ENCODE results near the gene KRTAP4-1.
"Not testable (repeated sequence)": the region's sequence is repeated elsewhere in the genome, so short reads cannot be mapped to it uniquely, and the experiment has no call there.

Gene KRTAP4-1

DNA sequence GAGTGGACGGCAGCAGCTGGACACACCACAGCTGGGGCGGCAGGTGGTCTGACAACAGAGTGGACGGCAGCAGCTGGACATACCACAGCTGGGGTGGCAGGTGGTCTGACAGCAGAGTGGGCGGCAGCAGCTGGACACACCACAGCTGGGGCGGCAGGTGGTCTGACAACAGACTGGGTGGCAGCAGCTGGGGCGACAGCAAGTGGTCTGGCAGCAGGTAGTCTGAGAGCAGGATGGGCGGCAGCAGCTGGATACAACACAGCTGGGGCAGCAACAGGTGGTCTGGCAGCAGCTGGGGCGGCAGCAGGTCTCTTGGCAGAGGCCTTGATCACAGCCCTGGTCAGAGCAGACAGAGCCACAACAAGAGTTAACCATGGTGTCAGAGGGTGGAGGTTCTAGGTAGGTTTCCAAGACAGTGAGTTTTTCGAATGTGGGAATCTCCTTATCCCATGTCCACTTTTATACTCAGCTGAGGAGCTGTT, at the start of gene KRTAP4-1:
TSS of gene KRTAP4-1 (minus strand) at position 432 of the 482 bp plus-strand sequence. CDS start at position 375, 57 bp downstream.
- DNase-seq (ENCODE audit: low spot score) (no peak), FAIRE-seq (no peak)

DNA sequence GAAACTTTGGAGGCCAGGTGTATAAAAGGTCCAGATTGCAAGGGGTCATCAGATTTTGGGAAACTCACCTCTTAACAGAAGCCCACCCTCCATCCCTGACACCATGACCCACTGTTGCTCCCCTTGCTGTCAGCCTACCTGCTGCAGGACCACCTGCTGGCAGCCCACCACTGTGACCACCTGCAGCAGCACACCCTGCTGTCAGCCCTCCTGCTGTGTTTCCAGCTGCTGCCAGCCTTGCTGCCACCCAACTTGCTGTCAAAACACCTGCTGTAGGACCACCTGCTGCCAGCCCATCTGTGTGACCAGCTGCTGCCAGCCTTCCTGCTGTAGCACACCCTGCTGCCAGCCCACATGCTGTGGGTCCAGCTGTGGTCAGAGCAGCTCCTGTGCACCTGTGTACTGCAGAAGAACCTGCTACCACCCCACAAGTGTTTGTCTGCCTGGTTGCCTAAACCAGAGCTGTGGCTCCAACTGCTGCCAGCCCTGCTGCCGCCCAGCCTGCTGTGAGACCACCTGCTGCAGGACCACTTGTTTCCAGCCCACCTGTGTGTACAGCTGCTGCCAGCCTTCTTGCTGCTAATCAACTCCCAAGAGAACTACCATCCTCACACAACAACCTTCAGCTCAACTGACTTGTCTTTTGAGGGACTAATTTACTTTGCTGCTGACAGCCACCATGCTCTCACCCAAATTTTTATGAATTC, 47.8 kb upstream of the KRTAP4-1 start, which contains the start of gene KRTAP9-3:
TSS of gene KRTAP9-3 (plus strand) at position 51 of the 707 bp plus-strand sequence. CDS start at position 104, 53 bp downstream.
- DNase-seq (ENCODE audit: low spot score); FAIRE-seq: not testable (repeated sequence)

DNA sequence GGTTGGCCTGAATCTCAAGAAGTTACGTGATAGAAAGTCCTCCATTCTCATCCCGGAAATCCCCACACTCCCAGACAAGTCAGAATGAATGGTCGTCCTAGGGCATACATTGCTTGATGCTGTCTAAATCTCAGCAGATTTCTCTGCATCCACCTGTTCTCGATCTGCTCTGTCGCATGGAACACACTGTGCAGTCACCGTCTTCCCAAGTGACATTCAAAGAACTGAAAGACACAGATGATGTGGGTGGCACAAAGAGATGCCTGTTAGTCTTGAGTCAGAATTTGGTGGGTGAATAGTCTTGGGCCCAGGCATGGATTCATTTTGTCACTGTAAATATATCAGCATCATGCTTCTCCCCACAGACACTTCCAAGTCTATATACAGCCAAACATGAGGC, 47.0 kb upstream of the KRTAP4-1 start:
- FAIRE-seq: no peak
- no peak for DNase-seq (ENCODE audit: low spot score)

DNA sequence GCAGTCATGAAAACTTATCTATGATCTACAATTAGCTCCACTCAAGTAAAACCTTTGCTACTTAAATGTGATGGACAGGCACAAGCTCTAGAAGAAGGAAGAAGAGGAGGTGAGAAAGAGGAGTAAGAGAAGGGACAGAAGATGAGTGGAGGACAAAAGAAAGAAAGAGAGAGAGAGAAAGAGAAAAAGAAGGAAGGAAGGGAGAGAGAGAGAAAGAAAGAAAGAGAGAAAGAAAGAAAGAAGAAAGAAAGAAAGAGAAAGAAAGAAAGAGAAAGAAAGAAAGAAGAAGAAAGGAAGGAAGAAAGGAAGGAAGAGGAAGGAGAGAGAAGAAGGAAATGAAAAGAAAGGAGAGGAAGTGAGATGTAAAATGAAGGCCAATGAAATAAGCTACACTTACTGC, 45.4 kb upstream of the KRTAP4-1 start:
- FAIRE-seq (no peak), DNase-seq (ENCODE audit: low spot score) (no peak)

- not testable (repeated sequence) for FAIRE-seq; DNase-seq (ENCODE audit: low spot score)
Observed at GRCh38 chr17:41226598-41227095, 41.9 kb upstream of the KRTAP4-1 start, which contains the start of gene KRTAP9-2. TSS of gene KRTAP9-2 (plus strand) at chr17:41226648. CDS start at chr17:41226655, 7 bp downstream.

DNA sequence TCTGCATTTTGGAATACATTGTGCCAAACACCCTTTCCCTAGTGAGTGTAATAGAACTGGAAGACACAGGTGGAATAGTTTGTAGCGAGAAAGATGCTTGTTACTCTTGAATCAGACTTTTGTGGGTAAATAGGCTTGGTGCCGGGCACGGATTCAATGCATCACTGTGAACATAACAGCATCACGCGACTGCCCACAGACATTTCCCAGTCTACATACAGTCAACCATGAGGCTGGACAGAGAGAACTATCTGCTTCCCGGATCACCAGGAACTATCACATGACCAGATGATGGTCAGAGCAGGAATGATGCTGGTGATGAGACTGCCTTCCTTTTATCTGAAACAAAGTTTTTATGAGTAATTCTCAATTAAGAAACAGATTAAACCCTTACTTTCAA, 41.3 kb upstream of the KRTAP4-1 start:
- FAIRE-seq: no peak
- DNase-seq (ENCODE audit: low spot score): no peak

DNA sequence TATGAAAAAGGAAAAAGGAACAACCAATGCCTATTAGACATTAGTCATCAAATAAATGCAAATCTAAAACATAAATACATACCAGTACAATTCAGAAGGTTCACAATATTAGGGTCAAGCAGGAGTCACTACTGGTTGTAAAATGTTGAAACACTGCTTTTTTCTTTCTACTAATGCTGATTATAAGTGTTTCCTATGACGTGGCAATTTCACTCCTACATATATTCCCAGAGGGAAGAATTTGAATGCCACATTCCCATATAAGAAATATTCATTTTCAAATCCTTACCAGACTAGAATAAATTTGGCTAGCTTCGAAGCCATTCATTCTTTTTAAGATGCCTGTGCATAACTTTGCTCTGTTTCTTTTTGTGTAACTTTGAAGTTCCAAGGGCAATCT, 39.1 kb upstream of the KRTAP4-1 start:
- DNase-seq (ENCODE audit: low spot score): no peak
- FAIRE-seq: no peak

DNA sequence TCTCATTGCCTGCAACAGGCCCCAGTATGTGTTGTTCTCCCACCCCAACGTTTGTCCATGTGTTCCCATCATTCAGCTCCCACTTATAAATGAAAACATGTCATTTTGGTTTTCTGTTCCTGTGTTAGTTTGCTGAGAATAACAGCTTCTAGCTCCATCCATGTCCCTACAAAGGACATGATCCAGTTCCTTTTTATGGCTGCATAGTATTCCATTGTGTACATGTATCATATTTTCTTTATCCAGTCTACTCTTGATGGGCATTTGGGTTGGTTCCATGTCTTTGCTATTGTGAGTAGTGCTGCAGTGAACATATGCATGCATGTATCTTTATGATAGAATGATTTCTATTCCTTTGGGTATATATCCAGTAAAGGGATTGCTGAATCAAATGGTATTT, 31.0 kb upstream of the KRTAP4-1 start:
- no peak for FAIRE-seq

GRCh38 chr17:41212524-41213169, 27.9 kb upstream of the KRTAP4-1 start:
- DNase-seq (ENCODE audit: low spot score) (no peak), FAIRE-seq (no peak)

More for the DNA sequence above, 31.0 kb upstream of the KRTAP4-1 start:
- DNase-seq (ENCODE audit: low spot score): no peak

- FAIRE-seq: no peak
- DNase-seq (ENCODE audit: low spot score): peak; percentile 30
Observed at GRCh38 chr17:41211845-41212466, 27.2 kb upstream of the KRTAP4-1 start.

GRCh38 chr17:41199421-41200078, 14.8 kb upstream of the KRTAP4-1 start:
- DNase-seq (ENCODE audit: low spot score) (no peak), FAIRE-seq (no peak)

- FAIRE-seq (no peak), DNase-seq (ENCODE audit: low spot score) (no peak)
Observed at GRCh38 chr17:41196068-41196467, 11.4 kb upstream of the KRTAP4-1 start.

DNA sequence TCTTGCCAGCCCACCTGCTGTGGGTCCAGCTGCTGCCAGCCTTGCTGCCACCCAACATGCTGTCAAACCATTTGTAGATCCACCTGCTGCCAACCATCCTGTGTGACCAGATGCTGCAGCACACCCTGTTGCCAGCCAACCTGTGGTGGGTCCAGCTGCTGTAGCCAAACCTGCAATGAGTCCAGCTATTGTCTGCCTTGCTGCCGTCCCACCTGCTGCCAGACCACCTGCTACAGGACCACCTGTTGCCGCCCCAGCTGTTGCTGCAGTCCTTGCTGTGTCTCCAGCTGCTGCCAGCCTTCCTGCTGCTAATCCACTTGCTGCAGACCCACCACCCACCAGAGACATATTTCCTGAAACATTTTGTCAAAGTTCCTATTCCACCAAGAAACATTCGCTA, 5.6 kb upstream of the KRTAP4-1 start:
- FAIRE-seq (no peak), DNase-seq (ENCODE audit: low spot score) (no peak)

DNA sequence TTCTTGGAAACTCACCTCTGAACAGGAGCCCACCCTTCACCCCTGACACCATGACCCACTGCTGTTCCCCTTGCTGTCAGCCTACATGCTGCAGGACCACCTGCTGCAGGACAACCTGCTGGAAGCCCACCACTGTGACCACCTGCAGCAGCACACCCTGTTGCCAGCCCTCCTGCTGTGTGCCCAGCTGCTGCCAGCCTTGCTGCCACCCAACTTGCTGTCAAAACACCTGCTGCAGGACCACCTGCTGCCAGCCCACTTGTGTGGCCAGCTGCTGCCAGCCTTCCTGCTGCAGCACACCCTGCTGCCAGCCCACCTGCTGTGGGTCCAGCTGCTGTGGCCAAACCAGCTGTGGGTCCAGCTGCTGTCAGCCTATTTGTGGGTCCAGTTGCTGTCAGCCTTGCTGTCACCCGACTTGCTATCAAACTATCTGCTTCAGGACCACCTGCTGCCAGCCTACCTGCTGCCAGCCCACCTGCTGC, 5.2 kb upstream of the KRTAP4-1 start, which contains the start of gene KRTAP9-1:
TSS of gene KRTAP9-1 (plus strand) at position 51 of the 482 bp plus-strand sequence. CDS start at position 51, 0 bp downstream.
- DNase-seq (ENCODE audit: low spot score); FAIRE-seq: not testable (repeated sequence)

GRCh38 chr17:41186872-41187271, 2.2 kb upstream of the KRTAP4-1 start:
- FAIRE-seq (no peak), DNase-seq (ENCODE audit: low spot score) (no peak)

DNA sequence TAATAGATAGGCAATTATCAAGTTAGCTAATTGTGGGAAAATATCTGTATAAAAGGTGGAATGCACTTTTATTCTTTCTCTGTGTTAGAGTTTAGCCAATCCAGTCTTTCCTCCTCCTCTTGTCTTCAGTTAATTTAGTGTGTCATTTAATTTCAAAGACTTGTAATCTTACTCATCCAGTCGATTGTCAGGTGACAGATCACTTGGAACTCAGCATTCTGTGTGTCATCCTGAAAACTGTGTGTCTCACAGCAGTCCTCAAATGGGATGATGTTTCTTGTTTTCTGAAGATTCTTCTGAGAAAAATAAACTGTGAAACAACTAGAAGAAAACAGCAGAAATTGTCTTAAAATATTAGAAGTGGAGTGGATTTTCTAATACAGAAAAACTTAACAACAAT, 290 bp upstream of the KRTAP4-1 start:
- no peak for DNase-seq (ENCODE audit: low spot score)
- no peak for FAIRE-seq

DNA sequence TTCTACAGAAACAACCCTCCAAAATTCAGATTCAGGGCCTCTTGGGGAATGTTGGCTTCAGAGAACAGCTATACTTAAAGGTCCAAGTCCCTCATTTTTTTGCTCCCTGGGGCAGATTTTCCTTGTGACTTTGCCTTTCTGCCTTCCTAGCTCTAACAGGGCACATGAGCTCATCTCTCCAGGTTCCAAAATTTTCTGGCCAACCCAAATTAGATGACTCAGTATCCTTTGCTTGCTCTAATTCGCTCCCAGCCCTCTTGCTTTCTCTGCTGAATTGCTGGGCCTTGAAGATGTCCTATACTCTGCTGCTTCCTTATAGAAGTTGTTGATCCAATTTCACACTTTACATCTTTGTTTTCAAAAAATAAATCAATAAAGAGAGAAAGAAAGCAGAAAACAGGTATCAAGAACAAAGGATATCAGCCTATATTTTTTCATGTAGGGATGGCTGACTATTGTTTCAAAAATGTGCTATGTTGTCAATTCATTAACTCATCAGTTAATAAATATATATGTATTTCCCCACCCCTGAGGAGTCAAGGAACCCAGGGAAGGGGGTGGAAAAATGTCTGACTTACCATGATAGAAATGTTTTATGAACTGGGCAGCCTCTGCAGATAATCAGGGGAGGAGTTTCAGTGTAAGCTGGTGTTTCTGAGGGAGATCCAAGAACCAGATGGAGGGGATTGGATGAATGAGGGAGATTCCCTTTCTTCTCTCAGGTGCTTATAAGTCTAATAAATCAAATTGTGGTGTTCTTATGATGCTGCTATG, 5.7 kb downstream of the KRTAP4-1 start:
- DNase-seq (ENCODE audit: low spot score): no peak
- no peak for FAIRE-seq

GRCh38 chr17:41178341-41178740, 6.4 kb downstream of the KRTAP4-1 start:
- DNase-seq (ENCODE audit: low spot score) (peak; percentile 56), FAIRE-seq (peak; percentile 25)

DNA sequence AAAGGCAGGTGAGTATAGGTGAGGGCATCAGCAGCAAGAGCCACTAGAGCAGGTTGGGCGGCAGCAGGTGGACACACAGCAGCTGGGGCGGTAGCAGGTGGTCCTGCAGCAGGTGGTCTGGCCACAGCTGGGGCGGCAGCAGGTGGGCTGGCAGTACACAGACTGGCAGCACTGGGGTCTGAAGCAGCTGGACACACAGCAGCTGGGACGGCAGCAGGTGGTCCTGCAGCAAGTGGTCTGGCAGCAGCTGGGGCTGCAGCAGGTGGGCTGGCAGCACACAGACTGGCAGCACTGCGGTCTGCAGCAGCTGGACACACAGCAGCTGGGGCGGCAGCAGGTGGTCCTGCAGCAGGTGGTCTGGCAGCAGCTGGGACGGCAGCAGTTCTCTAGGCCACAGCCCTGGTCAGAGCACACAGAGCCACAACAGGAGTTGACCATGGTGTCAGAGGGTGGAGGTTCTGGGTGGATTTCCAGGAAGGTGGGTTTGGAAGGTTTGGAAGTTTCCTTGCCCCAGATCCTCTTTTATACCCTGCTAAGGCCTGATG, 6.9 kb downstream of the KRTAP4-1 start, which contains the start of gene KRTAP4-2:
TSS of gene KRTAP4-2 (minus strand) at position 495 of the 545 bp plus-strand sequence. CDS start at position 438, 57 bp downstream.
- no peak for DNase-seq (ENCODE audit: low spot score)
- FAIRE-seq: no peak

All from RCC 7860 (cell line).